HL-60/S4 treated with retinoic acid at 250 ng/mL for 4 days and 3 days (cell line): ENCODE data around the gene PRPF19.
"Not testable (repeated sequence)": the region's sequence is repeated elsewhere in the genome, so short reads cannot be mapped to it uniquely, and the experiment has no call there.

ENCODE experiments used
- in situ Hi-C: fragments of 300-500 bp; cut with MboI; formaldehyde crosslinking; loops from 2 replicates; pipeline ENCODE4 v1.7.0; 2022; ENCODE audit warnings: low sequenced_read_pairs

The PRPF19 gene

GRCh38 chr11:60910281-60910687 is 3.9 kb upstream of the PRPF19 start:
- in situ Hi-C loops: no loop called here

- in situ Hi-C loops: not testable (repeated sequence)
Measured at GRCh38 chr11:60909680-60910280, 3.4 kb upstream of the PRPF19 start.

- in situ Hi-C loops: no loop called here
Measured at GRCh38 chr11:60908803-60909202, 2.4 kb upstream of the PRPF19 start.

- in situ Hi-C loops: no loop called here
Measured at GRCh38 chr11:60905551-60906113, 753 bp downstream of the PRPF19 start.

- in situ Hi-C loops: no loop called here
Measured at GRCh38 chr11:60905047-60905446, 1.3 kb downstream of the PRPF19 start.

GRCh38 chr11:60902625-60903024 is 3.8 kb downstream of the PRPF19 start:
- in situ Hi-C loops: no loop called here

GRCh38 chr11:60900673-60901404 is 5.5 kb downstream of the PRPF19 start:
- in situ Hi-C loops: no loop called here

GRCh38 chr11:60899977-60900376 is 6.4 kb downstream of the PRPF19 start:
- in situ Hi-C loops: no loop called here

- in situ Hi-C loops: no loop called here
Measured at GRCh38 chr11:60899046-60899936, 7.1 kb downstream of the PRPF19 start.

- in situ Hi-C loops: no loop called here
Measured at GRCh38 chr11:60897496-60897895, 8.9 kb downstream of the PRPF19 start.

GRCh38 chr11:60895687-60896086 is 10.7 kb downstream of the PRPF19 start:
- in situ Hi-C loops: no loop called here

GRCh38 chr11:60891103-60891741 is 15.2 kb downstream of the PRPF19 start:
- in situ Hi-C loops: no loop called here

GRCh38 chr11:60890696-60891095 is 15.7 kb downstream of the PRPF19 start:
- in situ Hi-C loops: no loop called here

GRCh38 chr11:60889869-60890311 is 16.5 kb downstream of the PRPF19 start:
- in situ Hi-C loops: no loop called here

GRCh38 chr11:60887556-60887955 is 18.8 kb downstream of the PRPF19 start:
- in situ Hi-C loops: no loop called here

GRCh38 chr11:60880643-60881282 is 25.6 kb downstream of the PRPF19 start:
- in situ Hi-C loops: no loop called here

- in situ Hi-C loops: no loop called here
Measured at GRCh38 chr11:60879971-60880588, 26.3 kb downstream of the PRPF19 start.

- in situ Hi-C loops: no loop called here
Measured at GRCh38 chr11:60879104-60879503, 27.3 kb downstream of the PRPF19 start.

GRCh38 chr11:60878245-60879101 is 27.9 kb downstream of the PRPF19 start:
- in situ Hi-C loops: no loop called here
